Daoy (cell line): ENCODE data around the gene HIVEP3. TPM values are rescaled to one million over a fixed set of nuclear protein-coding genes. Genes with fewer than 3 reads are reported as not detected.

Experiments
- DNase-seq: peaks from one replicate; pipeline ENCODE4 v3.0.0-alpha.2; 2015; ENCODE audit warnings: low read depth
- total RNA-seq: library from RNA; depleted of rRNA; stranded (reverse); fragments of >200 nt; shearing (Covaris generic); gene quantifications from 2 replicates; pipeline ENCODE4 v1.2.3, GENCODE V29; 2014

Gene HIVEP3
- total RNA-seq, 1 experiment from 2014 or later, result 9.5 TPM

GRCh38 chr1:41519667-41520066 is 399.1 kb downstream of the HIVEP3 start:
- DNase-seq, result no peak

GRCh38 chr1:41518471-41518870 is 400.3 kb downstream of the HIVEP3 start:
- no peak for DNase-seq

- DNase-seq, result no peak
Observed at GRCh38 chr1:41517062-41517438, 401.7 kb downstream of the HIVEP3 start.

GRCh38 chr1:41516168-41517061 is 402.3 kb downstream of the HIVEP3 start:
- peak; percentile 88 for DNase-seq

GRCh38 chr1:41515778-41516167 is 402.9 kb downstream of the HIVEP3 start:
- DNase-seq, result no peak

GRCh38 chr1:41515131-41515678 is 403.5 kb downstream of the HIVEP3 start:
- no peak for DNase-seq

GRCh38 chr1:41514381-41514780 is 404.3 kb downstream of the HIVEP3 start:
- DNase-seq, result no peak

GRCh38 chr1:41513383-41513735 is 405.4 kb downstream of the HIVEP3 start:
- DNase-seq, result no peak

- no peak for DNase-seq
Observed at GRCh38 chr1:41512701-41513382, 405.9 kb downstream of the HIVEP3 start.

GRCh38 chr1:41511239-41511540 is 407.5 kb downstream of the HIVEP3 start:
- DNase-seq, result no peak

- no peak for DNase-seq
Observed at GRCh38 chr1:41510531-41511238, 408.0 kb downstream of the HIVEP3 start.

- no peak for DNase-seq
Observed at GRCh38 chr1:41509270-41509671, 409.5 kb downstream of the HIVEP3 start.

GRCh38 chr1:41508290-41508689 is 410.4 kb downstream of the HIVEP3 start:
- no peak for DNase-seq

- DNase-seq, result no peak
Observed at GRCh38 chr1:41507836-41508235, 410.9 kb downstream of the HIVEP3 start.

GRCh38 chr1:41507110-41507720 is 411.5 kb downstream of the HIVEP3 start:
- no peak for DNase-seq

GRCh38 chr1:41504114-41505035 is 414.3 kb downstream of the HIVEP3 start:
- DNase-seq, result peak; percentile 80

GRCh38 chr1:41503538-41504113 is 415.1 kb downstream of the HIVEP3 start:
- no peak for DNase-seq

- no peak for DNase-seq
Observed at GRCh38 chr1:41502912-41503311, 415.8 kb downstream of the HIVEP3 start.

- DNase-seq, result no peak
Observed at GRCh38 chr1:41501581-41501980, 417.1 kb downstream of the HIVEP3 start.

GRCh38 chr1:41500781-41501518 is 417.8 kb downstream of the HIVEP3 start:
- no peak for DNase-seq
